Activated CD8-positive, alpha-beta memory T cell treated with anti-CD3 and anti-CD28 coated beads, Interleukin-2, amount 50 U/mL, for 1 hour (primary cell): ENCODE results near the gene PAK5.

Source experiments
- DNase-seq: peaks from one replicate; pipeline ENCODE4 v3.0.0-alpha.2; 2020; ENCODE audit errors: extremely low read depth

The PAK5 gene

DNA sequence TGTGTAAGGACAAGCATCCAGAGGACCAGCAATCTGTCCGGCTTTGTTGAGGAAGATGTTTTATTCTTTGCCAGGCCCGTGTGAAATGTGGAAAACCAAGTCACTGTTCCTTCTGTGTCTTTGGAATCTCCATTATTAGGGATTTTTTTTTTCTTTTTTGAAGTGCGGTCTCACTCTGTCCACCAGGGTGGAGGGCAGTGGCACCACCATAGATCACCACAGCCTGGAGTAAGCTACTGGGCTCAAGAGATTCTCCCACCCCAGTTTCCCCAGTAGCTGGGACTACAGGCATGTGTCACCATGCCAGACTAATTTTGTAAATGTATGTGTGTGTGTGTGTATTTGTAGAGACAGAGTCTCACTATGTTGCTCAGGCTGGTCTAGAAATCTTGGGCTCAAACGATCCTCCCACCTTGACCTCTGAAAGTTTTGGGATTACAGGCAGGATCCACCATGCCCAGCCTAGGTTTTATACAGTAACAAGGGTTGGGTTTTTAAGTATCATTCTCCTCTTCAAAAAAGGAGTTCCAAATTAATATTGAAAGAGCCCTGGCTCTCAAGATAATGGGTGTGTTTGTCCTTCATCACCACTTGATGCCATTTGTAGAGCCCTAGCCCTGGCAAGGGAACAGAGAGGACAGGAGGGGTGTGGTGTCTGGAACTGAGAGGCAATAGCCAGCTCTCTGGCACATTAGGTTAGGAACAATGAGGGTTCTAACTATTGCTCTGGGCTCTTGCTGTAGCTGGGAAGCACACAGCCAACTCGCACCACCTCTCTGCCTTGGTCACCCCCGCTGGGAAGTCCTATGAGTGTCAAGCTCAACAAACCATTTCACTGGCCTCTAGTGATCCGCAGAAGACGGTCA lies 321.3 kb downstream of the PAK5 start:
- DNase-seq = no peak

DNA sequence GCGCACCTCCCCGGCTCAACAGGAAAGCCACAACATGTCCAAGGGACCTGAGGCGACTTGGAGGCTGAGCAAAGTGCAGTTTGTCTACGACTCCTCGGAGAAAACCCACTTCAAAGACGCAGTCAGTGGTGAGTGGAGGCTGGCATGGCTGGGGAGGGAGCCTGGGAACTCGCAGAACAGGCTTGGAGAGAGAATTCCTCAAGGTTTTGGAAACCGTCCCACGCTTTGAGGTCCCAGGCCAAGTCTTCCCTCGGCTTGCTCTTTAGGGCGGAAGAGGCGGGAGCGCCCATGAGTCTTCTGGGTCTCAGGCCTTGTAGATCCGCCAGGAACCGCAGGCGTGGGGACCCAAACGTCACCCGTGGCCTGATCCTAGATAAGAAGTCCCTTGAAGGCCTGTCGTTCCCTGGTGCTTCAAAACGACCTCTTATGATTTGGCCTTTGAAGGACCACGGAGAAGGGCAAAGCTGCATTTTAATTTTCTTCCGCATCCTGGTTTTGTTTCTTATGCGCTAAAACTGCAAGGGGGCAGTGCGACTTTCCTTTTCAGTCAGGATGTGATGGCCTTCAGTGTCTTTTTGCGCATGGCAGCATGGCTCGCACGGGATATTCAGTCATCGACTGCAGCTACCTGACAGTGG lies 322.5 kb downstream of the PAK5 start:
- DNase-seq = no peak

GRCh38 chr20:9515741-9516233 lies 323.1 kb downstream of the PAK5 start:
- no peak for DNase-seq

DNA sequence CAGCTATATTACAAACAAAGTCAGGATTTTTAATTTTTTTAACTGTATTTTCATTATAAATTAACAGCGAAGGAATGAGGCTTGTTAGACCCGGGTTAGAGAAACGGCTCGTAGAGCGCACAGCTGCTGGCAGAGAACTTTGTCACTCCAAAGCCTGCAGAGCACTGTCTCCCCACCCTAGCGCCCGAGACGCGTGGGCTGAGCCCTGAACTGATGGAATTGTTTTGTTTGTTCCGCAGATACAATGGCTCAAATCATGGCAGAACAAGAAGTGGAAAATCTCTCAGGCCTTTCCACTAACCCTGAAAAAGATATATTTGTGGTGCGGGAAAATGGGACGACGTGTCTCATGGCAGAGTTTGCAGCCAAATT lies 323.7 kb downstream of the PAK5 start:
- no peak for DNase-seq

DNA sequence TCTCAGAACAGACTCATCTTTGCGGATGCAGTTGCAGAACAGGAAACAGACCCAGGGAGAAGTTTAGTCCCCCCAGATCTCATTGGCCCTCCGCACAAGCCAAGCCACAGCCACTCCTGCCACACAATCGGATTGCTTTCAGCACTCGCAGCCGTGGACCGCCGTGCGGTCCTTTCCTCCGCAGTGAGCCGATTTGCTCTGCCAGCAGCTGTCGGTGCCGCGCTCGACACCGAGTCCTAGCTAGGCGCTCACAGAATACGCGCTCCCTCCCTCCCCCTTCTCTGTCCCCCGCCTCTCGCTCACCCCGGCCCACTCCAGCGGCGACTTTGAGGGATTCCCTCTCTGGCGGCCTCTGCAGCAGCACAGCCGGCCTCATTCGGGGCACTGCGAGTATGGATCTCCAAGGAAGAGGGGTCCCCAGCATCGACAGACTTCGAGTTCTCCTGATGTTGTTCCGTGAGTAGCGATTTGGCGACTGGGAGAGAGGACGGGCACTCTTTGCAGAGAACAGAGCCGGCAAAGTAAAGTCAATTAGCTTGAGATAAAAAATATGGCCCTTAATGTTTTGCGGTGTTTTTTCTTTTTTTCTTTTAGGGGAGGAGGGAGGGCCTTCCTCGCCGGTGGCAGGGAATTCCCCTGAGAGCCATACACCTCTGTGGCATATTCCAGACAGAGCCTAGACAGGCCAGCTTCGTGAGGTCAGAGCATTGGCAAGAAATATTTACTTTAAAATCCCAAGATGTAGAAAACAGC lies 324.2 kb downstream of the PAK5 start, which contains the start of gene LAMP5:
TSS of gene LAMP5 (plus strand) at position 130 of the 753 bp plus-strand sequence. CDS start at position 393, 263 bp downstream.
- DNase-seq = no peak

- no peak for DNase-seq
Observed at GRCh38 chr20:9514072-9514460, 324.8 kb downstream of the PAK5 start.

DNA sequence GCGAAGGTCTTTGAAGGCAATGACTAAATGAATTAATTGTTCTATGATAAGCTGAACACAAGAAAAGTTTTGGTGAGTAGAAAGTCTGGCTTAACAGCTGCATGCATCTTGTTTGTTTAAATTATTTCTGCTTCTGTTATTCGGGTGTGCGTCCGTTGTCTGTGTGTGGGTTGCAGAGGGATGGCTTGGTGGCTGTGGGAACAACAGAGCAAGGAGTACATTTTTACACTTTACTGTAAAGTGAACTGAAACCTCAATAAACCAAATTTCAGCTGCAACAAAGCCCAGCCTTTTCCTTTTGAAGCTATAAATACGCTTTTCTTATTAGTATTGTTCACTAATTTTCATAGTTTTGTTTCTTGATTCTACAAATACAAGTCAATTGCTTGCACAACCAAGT lies 328.0 kb downstream of the PAK5 start:
- DNase-seq = no peak

DNA sequence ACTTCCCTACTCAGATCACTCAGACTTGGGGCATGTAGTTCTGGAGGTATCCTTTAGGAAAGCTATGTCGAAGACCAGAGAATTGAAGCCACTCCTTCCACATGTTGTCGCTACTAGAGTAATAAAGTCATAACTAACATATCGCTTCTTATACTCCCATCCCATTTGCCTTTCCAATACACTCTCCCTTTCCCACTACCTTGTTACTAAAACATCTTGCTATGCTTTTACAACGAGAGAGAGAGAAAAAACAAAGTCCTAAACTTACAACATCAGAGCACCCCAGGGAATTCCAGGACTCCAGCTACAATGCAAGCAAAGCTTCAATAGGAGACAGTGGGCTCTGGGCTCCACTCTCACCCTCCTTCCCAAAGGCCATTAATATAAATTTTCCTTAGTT lies 329.6 kb downstream of the PAK5 start:
- no peak for DNase-seq

DNA sequence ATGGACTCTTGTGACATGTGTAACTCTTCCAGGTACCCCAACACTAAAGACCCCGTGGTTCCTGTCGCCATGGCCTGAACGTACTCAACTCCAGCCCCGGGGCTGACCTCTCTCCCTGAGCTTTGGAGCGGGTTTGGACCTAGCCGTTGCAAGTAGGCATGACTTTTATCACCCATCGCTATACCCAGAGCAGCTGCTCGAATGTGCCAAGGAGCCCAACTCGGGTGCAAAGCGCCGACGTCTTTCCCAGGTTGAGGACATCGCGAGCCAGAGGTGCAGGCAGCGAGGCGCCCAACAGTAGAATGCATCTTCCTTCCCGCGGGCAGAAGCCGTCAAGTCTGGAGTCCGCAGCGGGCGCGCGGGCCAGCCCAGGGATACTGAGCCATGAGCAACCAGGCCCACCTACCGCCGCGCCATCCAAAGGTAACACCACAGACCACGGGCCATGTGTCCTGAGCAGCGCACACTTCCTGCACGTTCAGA lies 330.1 kb downstream of the PAK5 start:
- DNase-seq = no peak

DNA sequence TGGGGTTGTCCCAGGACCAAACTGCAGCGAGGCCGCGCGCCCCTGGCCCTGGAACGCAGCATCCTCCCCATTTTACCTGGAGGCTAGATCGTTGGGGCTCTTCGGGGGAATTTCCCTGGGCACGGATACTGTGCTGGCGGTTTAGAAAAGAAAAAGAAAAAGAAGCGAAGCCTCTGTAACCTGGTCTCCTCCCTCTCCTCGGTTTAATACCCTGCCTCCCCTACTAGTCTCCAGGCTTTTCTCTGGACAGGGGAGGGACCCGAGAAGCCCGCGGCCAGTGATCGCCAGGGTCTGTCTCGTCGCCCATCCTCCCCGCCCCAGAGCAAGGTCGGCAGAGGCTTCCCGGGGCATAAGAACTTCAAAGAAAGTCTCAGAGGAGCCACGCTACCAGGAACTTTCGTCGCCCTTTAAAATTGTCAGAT lies 330.6 kb downstream of the PAK5 start:
- no peak for DNase-seq

- DNase-seq = no peak
Observed at GRCh38 chr20:9507544-9508239, 331.2 kb downstream of the PAK5 start.

DNA sequence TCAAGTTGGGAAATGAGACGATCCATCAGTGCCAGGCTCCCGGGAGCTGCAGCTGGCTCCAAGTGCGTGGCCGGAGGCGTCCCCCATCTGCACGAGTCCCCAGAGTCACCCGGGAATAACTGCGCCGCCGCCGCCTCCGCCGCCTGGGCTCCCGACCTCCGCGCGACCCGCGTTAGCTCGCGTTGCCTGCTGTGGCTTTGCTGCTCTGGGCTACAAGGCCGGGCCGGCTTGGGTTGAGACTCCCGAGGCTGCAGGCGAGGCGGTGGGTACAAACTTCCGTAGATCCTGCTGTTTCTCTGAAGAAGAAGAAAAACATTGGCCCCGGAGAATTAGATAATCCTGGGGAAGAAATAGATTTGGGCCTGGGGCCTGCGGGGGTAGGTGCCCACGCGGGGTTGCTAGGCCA lies 331.9 kb downstream of the PAK5 start:
- no peak for DNase-seq

DNA sequence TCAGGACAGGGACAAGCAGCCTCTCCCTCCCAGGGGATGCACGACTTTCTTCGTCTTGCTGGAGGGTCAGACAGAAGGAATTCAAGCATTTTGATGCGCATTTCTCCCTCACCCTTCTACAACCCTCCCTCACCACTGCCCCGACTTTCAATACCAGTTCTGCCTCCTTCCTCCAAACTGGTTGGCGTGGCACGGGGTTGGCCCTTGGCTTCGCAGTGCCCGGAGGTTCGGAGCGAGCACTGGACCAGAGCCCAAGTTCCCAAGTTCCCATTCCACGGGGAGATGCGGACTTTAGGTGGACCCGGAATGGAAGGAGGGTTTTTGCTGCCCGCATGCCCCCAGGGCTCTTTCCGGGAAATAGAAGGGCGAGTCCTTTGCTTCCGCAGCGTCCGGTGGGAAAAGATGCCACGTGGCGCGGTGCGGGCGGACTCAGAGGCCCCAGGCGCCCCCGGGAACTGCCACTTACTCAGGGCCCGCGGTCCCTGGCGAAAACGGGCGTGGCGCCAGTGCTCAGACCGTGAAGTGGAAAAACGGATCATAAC lies 332.5 kb downstream of the PAK5 start:
- no peak for DNase-seq

GRCh38 chr20:9503526-9504245 lies 335.2 kb downstream of the PAK5 start:
- DNase-seq = no peak

GRCh38 chr20:9501473-9501872 lies 337.4 kb downstream of the PAK5 start:
- DNase-seq = no peak

GRCh38 chr20:9500121-9500520 lies 338.8 kb downstream of the PAK5 start:
- no peak for DNase-seq

DNA sequence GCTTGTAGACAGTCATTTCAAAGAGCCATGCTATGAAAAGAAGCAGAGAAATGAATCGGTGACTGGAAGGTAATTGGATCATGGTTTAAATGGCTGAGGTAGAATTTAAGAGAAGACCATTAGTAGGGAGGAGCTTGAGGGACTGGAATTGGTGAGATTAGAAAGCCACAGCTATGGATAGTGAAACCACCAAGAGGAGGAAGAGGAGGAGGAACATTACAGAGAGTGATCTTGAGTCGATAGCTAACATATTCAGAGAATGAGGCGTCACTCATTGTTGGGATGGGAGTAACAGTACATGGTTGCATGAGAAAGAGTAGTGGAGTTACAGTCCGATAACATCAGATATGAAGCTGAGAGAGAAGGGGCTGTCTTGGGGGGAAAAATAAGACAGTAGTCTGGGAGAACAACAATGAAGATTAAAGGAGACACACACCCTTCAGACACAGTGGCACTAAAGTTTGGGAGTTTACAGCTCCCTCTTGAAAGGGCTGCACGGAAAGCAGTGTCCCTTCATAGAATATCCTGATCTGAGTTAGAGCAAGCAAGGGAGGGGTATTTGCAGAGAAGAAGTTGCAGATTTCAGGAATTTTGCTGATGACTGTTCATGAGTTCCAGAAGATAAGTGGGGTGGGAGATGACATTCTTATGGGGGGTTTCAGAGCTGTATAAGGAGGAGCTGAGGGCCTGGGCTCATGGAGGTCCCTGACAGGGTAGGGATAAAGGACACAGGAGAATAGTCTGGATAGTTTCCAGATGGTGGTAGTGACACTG lies 339.6 kb downstream of the PAK5 start:
- DNase-seq = no peak

DNA sequence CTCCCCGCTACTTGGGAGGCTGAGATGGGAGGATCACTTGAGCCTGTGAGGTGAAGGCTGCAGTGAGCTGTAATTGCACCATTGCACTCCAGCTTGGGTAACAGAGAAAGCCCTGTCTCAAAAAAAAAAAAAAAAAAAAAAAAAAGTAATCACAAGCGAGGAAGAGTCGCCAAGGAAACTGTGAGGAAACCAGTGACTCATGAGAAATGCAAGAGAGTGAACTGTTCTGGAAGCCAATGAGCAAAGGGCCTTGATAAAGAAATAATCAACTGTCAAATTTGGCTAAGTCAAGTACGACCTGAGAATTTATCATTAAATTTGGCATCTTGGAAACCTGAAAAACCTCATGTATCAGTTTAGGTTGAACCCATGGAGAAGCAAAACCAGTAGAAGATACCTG lies 340.6 kb downstream of the PAK5 start:
- no peak for DNase-seq

- no peak for DNase-seq
Observed at GRCh38 chr20:9496155-9496554, 342.7 kb downstream of the PAK5 start.

DNA sequence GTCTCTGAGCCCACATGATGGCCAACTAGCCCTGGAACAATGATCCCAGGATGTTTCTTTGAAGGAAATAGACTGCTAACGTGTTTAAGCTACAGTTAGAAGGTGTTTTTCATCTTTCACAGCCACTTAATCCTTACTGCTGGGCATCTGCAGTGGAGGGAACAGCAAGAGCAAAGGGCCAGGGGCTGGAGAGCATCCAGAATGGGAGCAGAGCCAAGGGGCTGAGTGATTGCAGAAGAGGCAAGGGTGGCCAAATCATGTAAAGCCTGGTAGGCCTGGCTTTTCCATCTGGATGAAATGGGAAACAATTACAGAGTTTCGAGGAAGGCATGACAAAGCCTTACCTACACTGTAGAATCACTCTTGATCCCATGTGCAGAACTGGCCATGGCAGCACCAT lies 343.2 kb downstream of the PAK5 start:
- no peak for DNase-seq
